ENCODE results near the gene CPOX. TPM values are rescaled to one million over a fixed set of nuclear protein-coding genes. Genes with fewer than 3 reads are reported as not detected.

Gene CPOX
- total RNA-seq, 1 donor from 2014 or later = 11.5 TPM

GRCh38 chr3:98531622-98532274 is 61.7 kb downstream of the CPOX start, which contains the start of gene GPR15:
Gene GPR15 (plus strand): TSS chr3:98531978. CDS start chr3:98532034, 56 bp downstream.
- Mint-ChIP-seq H3K4me1 (ENCODE audit: low read depth, unreplicated experiment) (peaks cover 3% of the 10 kb centered on the region), H3K27me3 (ENCODE audit: unreplicated experiment) (no peaks in the 10 kb centered on the region), H3K27ac (ENCODE audit: unreplicated experiment) (no peak within 1 kb of the TSS), H3K36me3 (ENCODE audit: unreplicated experiment) (no peaks in the 10 kb centered on the region), H3K9me3 (ENCODE audit: unreplicated experiment) (no peaks in the 10 kb centered on the region), H3K4me3 (ENCODE audit: unreplicated experiment) (no peak within 1 kb of the TSS)
- no peak for DNase-seq
- TF ChIP-seq, protein P1, sequence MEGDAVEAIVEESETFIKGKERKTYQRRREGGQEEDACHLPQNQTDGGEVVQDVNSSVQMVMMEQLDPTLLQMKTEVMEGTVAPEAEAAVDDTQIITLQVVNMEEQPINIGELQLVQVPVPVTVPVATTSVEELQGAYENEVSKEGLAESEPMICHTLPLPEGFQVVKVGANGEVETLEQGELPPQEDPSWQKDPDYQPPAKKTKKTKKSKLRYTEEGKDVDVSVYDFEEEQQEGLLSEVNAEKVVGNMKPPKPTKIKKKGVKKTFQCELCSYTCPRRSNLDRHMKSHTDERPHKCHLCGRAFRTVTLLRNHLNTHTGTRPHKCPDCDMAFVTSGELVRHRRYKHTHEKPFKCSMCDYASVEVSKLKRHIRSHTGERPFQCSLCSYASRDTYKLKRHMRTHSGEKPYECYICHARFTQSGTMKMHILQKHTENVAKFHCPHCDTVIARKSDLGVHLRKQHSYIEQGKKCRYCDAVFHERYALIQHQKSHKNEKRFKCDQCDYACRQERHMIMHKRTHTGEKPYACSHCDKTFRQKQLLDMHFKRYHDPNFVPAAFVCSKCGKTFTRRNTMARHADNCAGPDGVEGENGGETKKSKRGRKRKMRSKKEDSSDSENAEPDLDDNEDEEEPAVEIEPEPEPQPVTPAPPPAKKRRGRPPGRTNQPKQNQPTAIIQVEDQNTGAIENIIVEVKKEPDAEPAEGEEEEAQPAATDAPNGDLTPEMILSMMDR (IDR thresholded peaks at IDR 0.05; ENCODE audit: partially characterized antibody, unreplicated experiment) = no peak

GRCh38 chr3:98530676-98531075 is 62.7 kb downstream of the CPOX start:
- DNase-seq = no peak
- Mint-ChIP-seq H3K27me3 (ENCODE audit: unreplicated experiment) (no peaks in the 10 kb centered on the region), H3K36me3 (ENCODE audit: unreplicated experiment) (no peaks in the 10 kb centered on the region), H3K4me3 (ENCODE audit: unreplicated experiment) (no peak overlapping the region), H3K9me3 (ENCODE audit: unreplicated experiment) (no peaks in the 10 kb centered on the region), H3K4me1 (ENCODE audit: low read depth, unreplicated experiment) (peaks cover 3% of the 10 kb centered on the region), H3K27ac (ENCODE audit: unreplicated experiment) (no peak overlapping the region)
- TF ChIP-seq, protein P1 (IDR thresholded peaks at IDR 0.05; ENCODE audit: partially characterized antibody, unreplicated experiment) = no peak

DNA sequence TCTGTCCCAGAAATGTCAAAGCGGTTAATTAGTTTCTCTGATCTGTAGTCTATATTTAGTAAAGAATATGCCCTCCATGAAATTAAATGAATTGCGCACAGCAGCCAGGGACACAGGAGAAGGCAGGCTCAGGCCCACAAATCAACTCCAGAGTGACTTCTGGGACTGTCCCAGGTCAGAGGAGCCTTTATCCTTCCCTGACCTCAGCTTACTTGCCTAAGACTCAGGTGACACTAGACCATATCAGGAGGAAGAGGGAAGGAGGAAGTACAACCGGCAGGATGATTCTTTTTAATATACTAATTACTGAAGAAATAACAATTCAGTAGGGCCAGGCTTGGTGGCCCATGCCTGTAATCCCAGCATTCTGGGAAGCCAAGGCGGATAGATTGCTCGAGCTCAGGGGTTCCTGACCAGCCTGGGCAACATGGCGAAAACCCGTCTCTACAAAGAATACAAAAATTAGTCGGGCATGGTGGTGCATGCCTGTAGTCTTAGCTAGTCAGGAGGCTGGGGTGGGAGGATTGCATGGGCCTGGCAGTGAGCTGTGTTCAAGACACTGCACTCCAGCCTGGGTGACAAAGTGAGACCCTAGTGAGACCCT is 63.5 kb downstream of the CPOX start:
- Mint-ChIP-seq H3K36me3 (ENCODE audit: unreplicated experiment) (no peaks in the 10 kb centered on the region), H3K4me3 (ENCODE audit: unreplicated experiment) (no peak overlapping the region), H3K9me3 (ENCODE audit: unreplicated experiment) (no peaks in the 10 kb centered on the region), H3K27me3 (ENCODE audit: unreplicated experiment) (no peaks in the 10 kb centered on the region), H3K4me1 (ENCODE audit: low read depth, unreplicated experiment) (peaks cover 3% of the 10 kb centered on the region), H3K27ac (ENCODE audit: unreplicated experiment) (no peak overlapping the region)
- TF ChIP-seq, protein P1 (IDR thresholded peaks at IDR 0.05; ENCODE audit: partially characterized antibody, unreplicated experiment) = no peak
- no peak for DNase-seq

Other genes with a start within 250 kb of the CPOX start
- gene OR5K4, start 239.8 kb downstream of the CPOX start, total RNA-seq (ENCODE audit: unreplicated experiment) = not detected
- not detected for gene OR5K3, start 202.9 kb downstream of the CPOX start, total RNA-seq (ENCODE audit: unreplicated experiment)
- not detected for gene OR5K1, start 130.4 kb downstream of the CPOX start, total RNA-seq (ENCODE audit: unreplicated experiment)
- gene OR5K2, start 95.9 kb downstream of the CPOX start, total RNA-seq (ENCODE audit: unreplicated experiment) = not detected
- gene CLDND1, start 70.7 kb downstream of the CPOX start, total RNA-seq (ENCODE audit: unreplicated experiment) = 164 TPM
- not detected for gene GPR15, start 61.6 kb downstream of the CPOX start, total RNA-seq (ENCODE audit: unreplicated experiment)
- 52.9 TPM for gene ST3GAL6, start 169.7 kb upstream of the CPOX start, total RNA-seq (ENCODE audit: unreplicated experiment)